Activated naive CD4-positive, alpha-beta T cell treated with anti-CD3 and anti-CD28 coated beads, Interleukin-2, amount 10 ng/mL, durations not matched to agents 5 hours and 36 hours (primary cell): ENCODE data around the gene AGA. TPM values are rescaled to one million over a fixed set of nuclear protein-coding genes. Genes with fewer than 3 reads are reported as not detected.

Experiments used
- total RNA-seq, 2 experiments: library from RNA; stranded (reverse); gene quantifications; one replicate each; pipeline ENCODE4 v1.2.3, GENCODE V29; 2021

AGA gene
- 10 to 100 TPM; 27.1 to 29.3 TPM for total RNA-seq

GRCh38 chr4:177441803-177442622 is at the start of gene AGA:
Gene AGA (minus strand): TSS chr4:177442437. CDS start chr4:177442375, 62 bp downstream.

Other genes with a start within 250 kb of the AGA start
- gene NEIL3, start 132.6 kb downstream of the AGA start, total RNA-seq = 10 to 100 TPM; 27.4 to 27.5 TPM